ENCODE measurements around the gene ANKIB1.

- no peak for TF ChIP-seq CTCF (IDR thresholded peaks at IDR 0.05)
- no peak for TF ChIP-seq POLR2A (IDR thresholded peaks at IDR 0.05)
Observed at GRCh38 chr7:92421676-92422435, 176.1 kb downstream of the ANKIB1 start.
